ENCODE measurements around the gene AASDH.

- no peak for TF ChIP-seq CTCF (IDR thresholded peaks at IDR 0.05)
- TF ChIP-seq POLR2A (IDR thresholded peaks at IDR 0.05) = no peak
Observed at GRCh38 chr4:56356650-56357049, 30.6 kb downstream of the AASDH start.
